Activated T-helper 2 cell treated with anti-CD3 and anti-CD28 coated beads, Interferon-gamma antibody, Interleukin-2, Interleukin-4, amounts not matched to agents 10 μg/mL and 5 μg/mL and 100 μg/mL, durations not matched to agents 14 hours and 24 hours and 36 hours (primary cell): ENCODE results near the gene CTCF. TPM values are rescaled to one million over a fixed set of nuclear protein-coding genes. Genes with fewer than 3 reads are reported as not detected.

Source experiments
- DNase-seq: peaks from one replicate; pipeline ENCODE4 v3.0.0; 2021; ENCODE audit warnings: low spot score
- H3K27ac Mint-ChIP-seq: one replicate; pipeline ENCODE4 v1.8.0; 2021; ENCODE audit warnings: mixed read lengths
- H3K27me3 Mint-ChIP-seq: one replicate; pipeline ENCODE4 v1.8.0; 2021; ENCODE audit warnings: low read depth, mixed read lengths
- H3K36me3 Mint-ChIP-seq: one replicate; pipeline ENCODE4 v1.8.0; 2021; ENCODE audit warnings: low read depth, mixed read lengths
- H3K4me1 Mint-ChIP-seq: one replicate; pipeline ENCODE4 v1.8.0; 2021; ENCODE audit warnings: low read depth, mixed read lengths
- H3K4me3 Mint-ChIP-seq: one replicate; pipeline ENCODE4 v1.8.0; 2021; ENCODE audit warnings: low read depth, mild to moderate bottlenecking, moderate library complexity, mixed read lengths
- H3K9me3 Mint-ChIP-seq: one replicate; pipeline ENCODE4 v1.8.0; 2021; ENCODE audit warnings: mixed read lengths
- intact Hi-C: fragments of 100-400 bp; cut with micrococcal nuclease; formaldehyde crosslinking; loops from one replicate; pipeline ENCODE4 v1.15.1; 2023
- total RNA-seq: library from RNA; stranded (reverse); gene quantifications from 2 replicates; pipeline ENCODE4 v1.2.3, GENCODE V29; 2022

CTCF gene
- total RNA-seq, 1 donor from 2014 or later, result 59.7 TPM

DNA sequence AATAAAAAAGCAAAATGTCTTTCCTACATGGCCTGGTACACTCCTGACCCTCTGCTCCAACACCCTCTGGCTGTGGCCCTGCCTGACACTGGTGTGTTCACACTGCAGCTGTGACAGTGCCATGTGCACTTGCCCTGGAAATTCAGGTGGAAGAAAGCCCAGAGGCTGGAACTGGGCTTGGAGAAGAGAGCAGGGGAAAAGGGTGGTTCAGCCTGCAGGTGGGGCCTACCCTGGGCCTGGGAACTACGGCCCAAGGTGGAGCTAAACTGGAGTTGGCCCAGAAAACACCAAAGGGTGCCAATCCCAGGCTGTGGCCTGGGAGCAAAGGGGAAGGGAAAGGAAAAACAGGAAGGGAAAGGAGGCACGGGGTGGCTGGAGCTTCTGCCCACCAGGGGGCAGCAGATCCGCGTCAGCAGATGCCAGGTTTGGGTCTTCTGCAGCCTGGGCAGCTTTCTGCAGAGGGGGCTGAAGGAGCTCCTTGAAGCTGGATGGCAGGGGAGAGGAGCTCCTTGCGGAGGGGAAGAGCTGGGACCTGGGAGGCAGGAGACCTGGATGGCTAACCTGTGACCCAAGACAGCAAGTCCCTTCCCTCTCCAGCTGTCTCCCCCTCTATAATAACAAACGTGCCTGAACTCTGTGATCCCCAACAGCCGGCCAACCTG is 15.4 kb upstream of the CTCF start:
- Mint-ChIP-seq H3K36me3 (peaks cover 24% of the 10 kb centered on the region), H3K9me3 (no peaks in the 10 kb centered on the region), H3K4me3 (peak overlapping the region; percentile 13), H3K4me1 (peaks cover 28% of the 10 kb centered on the region), H3K27ac (peak overlapping the region; percentile 81), H3K27me3 (no peaks in the 10 kb centered on the region)
- DNase-seq, result peak; percentile 62
- intact Hi-C loops, result loop anchor here (1.0 kb wide), 2 partner anchors 15 to 98 kb away; partner anchors contain the start of genes CARMIL2 and CTCF

GRCh38 chr16:67547423-67548264 is 14.7 kb upstream of the CTCF start:
- Mint-ChIP-seq H3K9me3 (no peaks in the 10 kb centered on the region), H3K27me3 (no peaks in the 10 kb centered on the region), H3K4me3 (peak overlapping the region; percentile 17), H3K27ac (peak overlapping the region; percentile 81), H3K36me3 (peaks cover 18% of the 10 kb centered on the region), H3K4me1 (peaks cover 29% of the 10 kb centered on the region)
- no peak for DNase-seq
- intact Hi-C loops, result loop anchor here (1.0 kb wide), 2 partner anchors 15 to 98 kb away; partner anchors contain the start of genes CARMIL2 and CTCF

- intact Hi-C loops, result no loop called here
- peaks cover 15% of the 10 kb centered on the region for H3K36me3 Mint-ChIP-seq
- peaks cover 27% of the 10 kb centered on the region for H3K4me1 Mint-ChIP-seq
- no peaks in the 10 kb centered on the region for H3K9me3 Mint-ChIP-seq
- no peak for DNase-seq
- no peak overlapping the region for H3K4me3 Mint-ChIP-seq
- no peaks in the 10 kb centered on the region for H3K27me3 Mint-ChIP-seq
- peak overlapping the region; percentile 81 for H3K27ac Mint-ChIP-seq
These were observed 13.8 kb upstream of the CTCF start for GRCh38 chr16:67548265-67549126.

- intact Hi-C loops, result no loop called here
- Mint-ChIP-seq H3K36me3 (peaks cover 15% of the 10 kb centered on the region), H3K27ac (no peak overlapping the region), H3K4me3 (no peak overlapping the region), H3K4me1 (peaks cover 30% of the 10 kb centered on the region), H3K27me3 (no peaks in the 10 kb centered on the region), H3K9me3 (no peaks in the 10 kb centered on the region)
- no peak for DNase-seq
These were observed 13.1 kb upstream of the CTCF start for GRCh38 chr16:67549240-67549639.

GRCh38 chr16:67549936-67550335 is 12.4 kb upstream of the CTCF start:
- Mint-ChIP-seq H3K27me3 (no peaks in the 10 kb centered on the region), H3K9me3 (no peaks in the 10 kb centered on the region), H3K36me3 (peaks cover 15% of the 10 kb centered on the region), H3K27ac (no peak overlapping the region), H3K4me3 (no peak overlapping the region), H3K4me1 (peaks cover 32% of the 10 kb centered on the region)
- DNase-seq, result no peak
- intact Hi-C loops, result no loop called here

DNA sequence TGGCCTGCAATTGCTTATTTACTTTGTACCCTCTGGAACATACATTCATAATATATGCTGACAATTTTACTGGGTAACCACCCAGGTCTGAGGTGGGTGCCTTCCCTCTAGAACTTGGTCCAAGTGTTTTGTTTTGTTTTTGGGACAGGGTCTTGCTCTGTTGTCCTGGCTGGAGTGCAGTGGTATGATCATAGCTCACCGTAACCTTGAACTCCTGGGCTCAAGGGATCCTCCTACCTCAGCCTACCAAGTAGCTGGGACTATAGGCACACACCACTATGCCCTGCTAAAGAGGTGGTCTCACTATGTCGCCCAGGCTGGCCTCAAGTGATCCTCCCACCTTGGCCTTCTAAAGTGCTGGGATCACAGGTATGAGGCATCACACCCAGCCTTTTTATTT is 11.2 kb upstream of the CTCF start:
- no peaks in the 10 kb centered on the region for H3K27me3 Mint-ChIP-seq
- DNase-seq, result no peak
- intact Hi-C loops, result no loop called here
- no peak overlapping the region for H3K4me3 Mint-ChIP-seq
- no peaks in the 10 kb centered on the region for H3K9me3 Mint-ChIP-seq
- peaks cover 40% of the 10 kb centered on the region for H3K4me1 Mint-ChIP-seq
- H3K27ac Mint-ChIP-seq, result no peak overlapping the region
- H3K36me3 Mint-ChIP-seq, result peaks cover 15% of the 10 kb centered on the region

GRCh38 chr16:67551972-67552371 is 10.4 kb upstream of the CTCF start:
- H3K4me1 Mint-ChIP-seq, result peaks cover 42% of the 10 kb centered on the region

DNA sequence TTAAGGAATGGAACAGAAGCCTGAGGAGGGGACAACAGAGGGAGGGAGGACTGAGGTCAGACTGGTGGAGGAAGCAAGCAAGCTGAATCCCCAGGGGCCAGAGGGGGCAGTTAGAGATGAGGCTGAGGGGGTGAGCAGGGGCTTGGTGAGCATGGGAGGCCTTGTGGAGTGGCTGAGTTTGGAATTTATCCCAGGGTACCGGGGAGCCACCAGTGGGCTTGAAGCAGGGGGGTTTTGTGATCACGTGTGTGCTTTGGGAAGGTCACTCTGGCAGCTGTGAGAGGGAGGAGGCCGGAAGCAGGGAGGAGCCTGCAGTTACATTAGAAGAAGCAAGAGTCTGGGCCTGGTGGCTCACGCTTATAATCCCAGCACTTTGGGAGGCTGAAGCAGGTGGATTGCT is 9.8 kb upstream of the CTCF start:
- Mint-ChIP-seq H3K9me3 (no peaks in the 10 kb centered on the region), H3K27ac (peak overlapping the region; percentile 58), H3K36me3 (peaks cover 8% of the 10 kb centered on the region), H3K4me1 (peaks cover 40% of the 10 kb centered on the region), H3K4me3 (no peak overlapping the region), H3K27me3 (no peaks in the 10 kb centered on the region)
- intact Hi-C loops, result no loop called here
- no peak for DNase-seq

More at GRCh38 chr16:67551972-67552371, 10.4 kb upstream of the CTCF start:
- H3K9me3 Mint-ChIP-seq, result no peaks in the 10 kb centered on the region
- no peak for DNase-seq
- no peaks in the 10 kb centered on the region for H3K27me3 Mint-ChIP-seq
- peaks cover 8% of the 10 kb centered on the region for H3K36me3 Mint-ChIP-seq
- intact Hi-C loops, result no loop called here
- H3K27ac Mint-ChIP-seq, result peak overlapping the region; percentile 47
- H3K4me3 Mint-ChIP-seq, result no peak overlapping the region

GRCh38 chr16:67555795-67556212 is 6.5 kb upstream of the CTCF start:
- Mint-ChIP-seq H3K9me3 (no peaks in the 10 kb centered on the region), H3K4me3 (peak overlapping the region; percentile 55), H3K27ac (peak overlapping the region; percentile 99), H3K27me3 (no peaks in the 10 kb centered on the region), H3K36me3 (no peaks in the 10 kb centered on the region), H3K4me1 (peaks cover 41% of the 10 kb centered on the region)
- intact Hi-C loops, result no loop called here
- DNase-seq, result no peak

- H3K27me3 Mint-ChIP-seq, result no peaks in the 10 kb centered on the region
- no peak overlapping the region for H3K27ac Mint-ChIP-seq
- no peaks in the 10 kb centered on the region for H3K9me3 Mint-ChIP-seq
- H3K4me1 Mint-ChIP-seq, result peaks cover 38% of the 10 kb centered on the region
- no peaks in the 10 kb centered on the region for H3K36me3 Mint-ChIP-seq
- intact Hi-C loops, result no loop called here
- DNase-seq, result no peak
- no peak overlapping the region for H3K4me3 Mint-ChIP-seq
These were observed 3.5 kb upstream of the CTCF start for GRCh38 chr16:67558859-67559258.

DNA sequence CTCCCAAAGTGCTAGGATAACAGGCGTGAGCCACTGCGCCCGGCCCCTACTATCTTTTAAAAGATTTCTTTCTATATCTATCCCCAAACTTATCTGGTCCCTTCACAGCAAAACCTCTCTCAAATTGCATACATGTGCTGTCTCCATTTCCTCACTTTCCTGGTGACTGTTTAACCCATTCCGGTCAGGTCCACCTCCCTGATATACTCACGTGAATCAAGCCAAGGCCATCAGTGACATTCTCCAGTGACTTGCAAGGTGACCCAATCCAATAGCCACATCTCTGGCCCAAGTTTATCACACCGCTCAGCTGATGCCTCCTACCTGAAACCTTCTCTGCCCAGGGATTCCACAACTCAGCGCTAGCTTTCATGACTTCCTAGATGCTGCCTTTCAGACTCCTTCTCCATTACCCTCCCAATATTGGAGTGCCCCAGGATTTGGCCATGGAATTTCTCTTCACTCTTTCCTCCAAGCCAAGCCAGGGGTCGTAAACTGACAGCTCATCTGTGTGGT is 1.4 kb upstream of the CTCF start:
- intact Hi-C loops, result loop anchor here (5.0 kb wide), 1 partner anchor 509 kb away; no protein-coding TSS in a partner anchor
- no peaks in the 10 kb centered on the region for H3K9me3 Mint-ChIP-seq
- H3K27ac Mint-ChIP-seq, result peak overlapping the region; percentile 90
- DNase-seq, result no peak
- no peaks in the 10 kb centered on the region for H3K27me3 Mint-ChIP-seq
- H3K36me3 Mint-ChIP-seq, result no peaks in the 10 kb centered on the region
- H3K4me3 Mint-ChIP-seq, result peak overlapping the region; percentile 83
- H3K4me1 Mint-ChIP-seq, result peaks cover 37% of the 10 kb centered on the region

GRCh38 chr16:67561501-67561823 is 864 bp upstream of the CTCF start:
- intact Hi-C loops, result loop anchor here (5.0 kb wide), 1 partner anchor 509 kb away; no protein-coding TSS in a partner anchor
- Mint-ChIP-seq H3K27ac (peak overlapping the region; percentile 90), H3K9me3 (no peaks in the 10 kb centered on the region)

More at GRCh38 chr16:67561501-67561823, 864 bp upstream of the CTCF start:
- H3K27me3 Mint-ChIP-seq, result no peaks in the 10 kb centered on the region
- DNase-seq, result no peak
- H3K36me3 Mint-ChIP-seq, result no peaks in the 10 kb centered on the region
- peaks cover 33% of the 10 kb centered on the region for H3K4me1 Mint-ChIP-seq
- peak overlapping the region; percentile 83 for H3K4me3 Mint-ChIP-seq
